ENCODE data around the gene TTC23. TPM values are rescaled to one million over a fixed set of nuclear protein-coding genes. Genes with fewer than 3 reads are reported as not detected.
"Not testable (repeated sequence)": the region's sequence is repeated elsewhere in the genome, so short reads cannot be mapped to it uniquely, and the experiment has no call there.

The TTC23 gene
- polyA plus RNA-seq, 1 donor (not counting 4 experiments of a cell fraction or from before 2014, with no cell fraction given): 6.7 TPM

DNA sequence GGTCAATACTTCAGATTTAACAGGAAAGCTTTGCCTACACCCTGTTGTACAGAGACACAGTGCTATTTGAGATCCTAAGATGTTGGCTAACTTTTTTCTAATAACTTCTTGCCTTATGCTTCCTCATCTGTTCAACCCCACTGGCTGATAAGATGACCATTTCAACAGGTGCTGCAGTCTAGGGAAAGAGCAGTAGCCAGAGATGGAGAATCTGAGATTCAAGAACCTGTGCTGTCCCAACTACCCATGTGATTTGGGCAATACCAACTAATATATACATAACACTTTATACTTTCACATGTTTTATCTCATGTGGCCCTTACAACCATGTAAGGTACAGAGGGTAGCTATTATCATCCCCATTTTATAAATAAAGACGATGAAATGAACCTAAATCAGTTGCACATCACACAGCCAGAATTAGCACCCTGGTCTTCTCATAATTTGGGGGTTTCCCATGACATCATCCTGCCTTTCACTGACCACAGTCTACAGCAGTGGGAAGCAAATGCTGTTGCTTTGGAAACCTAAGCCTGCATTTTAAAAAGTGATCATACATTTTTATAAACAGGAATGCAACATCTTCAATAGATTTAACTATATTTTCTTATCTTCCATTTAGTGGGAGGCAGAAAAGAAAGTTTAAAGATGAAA, 9.7 kb downstream of the TTC23 start:
- H3K9ac ChIP-seq (ENCODE audit: control insufficient read depth, extremely low read depth, insufficient read depth, low read length): no peak overlapping the region
- no peaks in the 10 kb centered on the region for H3K27me3 ChIP-seq (ENCODE audit: control insufficient read depth, extremely low read depth, insufficient read depth, low read length)
- TF ChIP-seq, protein P1, sequence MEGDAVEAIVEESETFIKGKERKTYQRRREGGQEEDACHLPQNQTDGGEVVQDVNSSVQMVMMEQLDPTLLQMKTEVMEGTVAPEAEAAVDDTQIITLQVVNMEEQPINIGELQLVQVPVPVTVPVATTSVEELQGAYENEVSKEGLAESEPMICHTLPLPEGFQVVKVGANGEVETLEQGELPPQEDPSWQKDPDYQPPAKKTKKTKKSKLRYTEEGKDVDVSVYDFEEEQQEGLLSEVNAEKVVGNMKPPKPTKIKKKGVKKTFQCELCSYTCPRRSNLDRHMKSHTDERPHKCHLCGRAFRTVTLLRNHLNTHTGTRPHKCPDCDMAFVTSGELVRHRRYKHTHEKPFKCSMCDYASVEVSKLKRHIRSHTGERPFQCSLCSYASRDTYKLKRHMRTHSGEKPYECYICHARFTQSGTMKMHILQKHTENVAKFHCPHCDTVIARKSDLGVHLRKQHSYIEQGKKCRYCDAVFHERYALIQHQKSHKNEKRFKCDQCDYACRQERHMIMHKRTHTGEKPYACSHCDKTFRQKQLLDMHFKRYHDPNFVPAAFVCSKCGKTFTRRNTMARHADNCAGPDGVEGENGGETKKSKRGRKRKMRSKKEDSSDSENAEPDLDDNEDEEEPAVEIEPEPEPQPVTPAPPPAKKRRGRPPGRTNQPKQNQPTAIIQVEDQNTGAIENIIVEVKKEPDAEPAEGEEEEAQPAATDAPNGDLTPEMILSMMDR (optimal IDR thresholded peaks at IDR 0.05 in 1 of 3, IDR thresholded peaks at IDR 0.05 in 1 of 3, conservative IDR thresholded peaks at IDR 0.05 in 1 of 3; ENCODE audit: extremely low read depth in 1 of 3, insufficient read depth in 2 of 3, low read length in 3 of 3): no peak
- TF ChIP-seq EZH2 (IDR thresholded peaks at IDR 0.05; ENCODE audit: low read length): no peak
- dilution Hi-C loops (cut with MboI; ENCODE audit: extremely low pct_ligation_motif_present, low sequenced_read_pairs): no loop called here
- FAIRE-seq (no peak), DNase-seq (ENCODE audit: low read depth, low spot score) (no peak)
- no peaks in the 10 kb centered on the region for H4K20me1 ChIP-seq (ENCODE audit: control insufficient read depth, extremely low read depth, insufficient read depth, low read length)
- H3K4me1 ChIP-seq (ENCODE audit: control insufficient read depth, extremely low read depth, insufficient read depth, low read length): no peaks in the 10 kb centered on the region
- H3K9me1 ChIP-seq (ENCODE audit: control insufficient read depth, extremely low read depth, insufficient read depth, low read length): no peaks in the 10 kb centered on the region
- peaks cover 5% of the 10 kb centered on the region for H3K79me2 ChIP-seq (ENCODE audit: control insufficient read depth, insufficient read depth, low read length)
- H3K27ac ChIP-seq (ENCODE audit: control insufficient read depth, insufficient read depth, low read length): no peak overlapping the region
- no peak overlapping the region for H3K4me2 ChIP-seq (ENCODE audit: control insufficient read depth, extremely low read depth, insufficient read depth, low read depth, low read length)
- H3K36me3 ChIP-seq (ENCODE audit: control insufficient read depth in 2 of 2, extremely low read depth in 1 of 2, insufficient read depth in 2 of 2, low read length in 2 of 2): peaks cover 0 to 6% of the 10 kb centered on the region in 2 experiments
- H3K4me3 ChIP-seq (ENCODE audit: control insufficient read depth in 2 of 3, extremely low read depth in 1 of 3, insufficient read depth in 2 of 3, low read depth in 1 of 3, low read length in 3 of 3): no peak overlapping the region
- no peaks in the 10 kb centered on the region for H3K9me3 ChIP-seq (ENCODE audit: control insufficient read depth, low read depth, low read length)
- no peak overlapping the region for H2AFZ ChIP-seq (ENCODE audit: control insufficient read depth, low read length)

DNA sequence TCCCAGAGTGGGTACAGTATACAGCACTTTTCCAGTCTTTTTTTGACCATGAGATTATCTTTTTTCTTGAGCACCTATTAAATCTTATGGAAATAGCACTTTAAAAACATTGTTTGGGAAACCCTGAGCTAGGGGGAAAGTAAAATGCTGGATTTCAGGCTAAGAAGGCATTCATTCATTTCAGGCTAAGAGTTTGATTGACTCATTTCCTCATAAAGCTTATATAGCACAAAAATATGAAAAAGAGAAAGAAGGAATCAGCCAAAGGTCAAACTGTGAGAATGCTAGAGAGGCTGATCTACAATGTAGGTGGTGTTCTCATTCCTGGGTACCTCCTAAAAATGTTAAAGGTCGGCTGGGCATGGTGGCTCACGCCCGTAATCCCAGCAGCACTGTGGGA, 10.5 kb downstream of the TTC23 start:
- H3K9me3 ChIP-seq (ENCODE audit: control insufficient read depth, low read depth, low read length): no peaks in the 10 kb centered on the region
- H2AFZ ChIP-seq (ENCODE audit: control insufficient read depth, low read length): no peak overlapping the region
- no peaks in the 10 kb centered on the region for H3K27me3 ChIP-seq (ENCODE audit: control insufficient read depth, extremely low read depth, insufficient read depth, low read length)
- no peak overlapping the region for H3K4me3 ChIP-seq (ENCODE audit: control insufficient read depth in 2 of 3, extremely low read depth in 1 of 3, insufficient read depth in 2 of 3, low read depth in 1 of 3, low read length in 3 of 3)
- no peaks in the 10 kb centered on the region for H3K9me1 ChIP-seq (ENCODE audit: control insufficient read depth, extremely low read depth, insufficient read depth, low read length)
- peaks cover 0 to 6% of the 10 kb centered on the region in 2 experiments for H3K36me3 ChIP-seq (ENCODE audit: control insufficient read depth in 2 of 2, extremely low read depth in 1 of 2, insufficient read depth in 2 of 2, low read length in 2 of 2)
- H3K27ac ChIP-seq (ENCODE audit: control insufficient read depth, insufficient read depth, low read length): no peak overlapping the region
- no peaks in the 10 kb centered on the region for H3K4me1 ChIP-seq (ENCODE audit: control insufficient read depth, extremely low read depth, insufficient read depth, low read length)
- no peak for TF ChIP-seq EZH2 (IDR thresholded peaks at IDR 0.05; ENCODE audit: low read length)
- TF ChIP-seq, protein P1 (optimal IDR thresholded peaks at IDR 0.05 in 1 of 3, IDR thresholded peaks at IDR 0.05 in 1 of 3, conservative IDR thresholded peaks at IDR 0.05 in 1 of 3; ENCODE audit: extremely low read depth in 1 of 3, insufficient read depth in 2 of 3, low read length in 3 of 3): no peak
- peaks cover 5% of the 10 kb centered on the region for H3K79me2 ChIP-seq (ENCODE audit: control insufficient read depth, insufficient read depth, low read length)
- DNase-seq (ENCODE audit: low read depth, low spot score): no peak
- H4K20me1 ChIP-seq (ENCODE audit: control insufficient read depth, extremely low read depth, insufficient read depth, low read length): no peaks in the 10 kb centered on the region
- dilution Hi-C loops (cut with MboI; ENCODE audit: extremely low pct_ligation_motif_present, low sequenced_read_pairs): no loop called here
- no peak overlapping the region for H3K4me2 ChIP-seq (ENCODE audit: control insufficient read depth, extremely low read depth, insufficient read depth, low read depth, low read length)
- no peak overlapping the region for H3K9ac ChIP-seq (ENCODE audit: control insufficient read depth, extremely low read depth, insufficient read depth, low read length)
- no peak for FAIRE-seq

- H3K36me3 ChIP-seq (ENCODE audit: control insufficient read depth in 2 of 2, extremely low read depth in 1 of 2, insufficient read depth in 2 of 2, low read length in 2 of 2); H2AFZ ChIP-seq (ENCODE audit: control insufficient read depth, low read length); H3K9me1 ChIP-seq (ENCODE audit: control insufficient read depth, extremely low read depth, insufficient read depth, low read length); DNase-seq (ENCODE audit: low read depth, low spot score); H3K4me1 ChIP-seq (ENCODE audit: control insufficient read depth, extremely low read depth, insufficient read depth, low read length); H3K27ac ChIP-seq (ENCODE audit: control insufficient read depth, insufficient read depth, low read length); H3K9ac ChIP-seq (ENCODE audit: control insufficient read depth, extremely low read depth, insufficient read depth, low read length); H3K4me2 ChIP-seq (ENCODE audit: control insufficient read depth, extremely low read depth, insufficient read depth, low read depth, low read length); H4K20me1 ChIP-seq (ENCODE audit: control insufficient read depth, extremely low read depth, insufficient read depth, low read length); FAIRE-seq; H3K79me2 ChIP-seq (ENCODE audit: control insufficient read depth, insufficient read depth, low read length); dilution Hi-C loops (cut with MboI; ENCODE audit: extremely low pct_ligation_motif_present, low sequenced_read_pairs); H3K4me3 ChIP-seq (ENCODE audit: control insufficient read depth in 2 of 3, extremely low read depth in 1 of 3, insufficient read depth in 2 of 3, low read depth in 1 of 3, low read length in 3 of 3); H3K9me3 ChIP-seq (ENCODE audit: control insufficient read depth, low read depth, low read length); H3K27me3 ChIP-seq (ENCODE audit: control insufficient read depth, extremely low read depth, insufficient read depth, low read length): not testable (repeated sequence)
These were observed 15.2 kb downstream of the TTC23 start for GRCh38 chr15:99234160-99234559.
